Duodenal mucosa (tissue), 2 donors: ENCODE results near the gene NABP1.

Source experiments
- H3K27ac ChIP-seq: one replicate; pipeline ENCODE4 v1.7.0; 2013; ENCODE audit warnings: low read depth, low read length
- H3K27me3 ChIP-seq, 2 donors: one replicate each; pipeline ENCODE4 v1.7.0; 2013; ENCODE audit warnings: low read length in 2 of 2, control low read depth in 1 of 2; ENCODE audit not compliant: insufficient read depth in 2 of 2, control insufficient read depth in 1 of 2
- H3K36me3 ChIP-seq, 2 donors: one replicate each; pipeline ENCODE4 v1.7.0; 2013; ENCODE audit warnings: low read length in 2 of 2, control low read depth in 1 of 2; ENCODE audit not compliant: insufficient read depth in 2 of 2, control insufficient read depth in 1 of 2
- H3K4me1 ChIP-seq, 2 donors: one replicate each; pipeline ENCODE4 v1.7.0; 2013; ENCODE audit warnings: low read length in 2 of 2, control low read depth in 1 of 2; ENCODE audit not compliant: insufficient read depth in 2 of 2, control insufficient read depth in 1 of 2
- H3K4me3 ChIP-seq, 2 donors: one replicate each; pipeline ENCODE4 v1.7.0; 2013; ENCODE audit warnings: low read length in 2 of 2, low read depth in 1 of 2
- H3K9ac ChIP-seq, 2 donors: one replicate each; pipeline ENCODE4 v1.7.0; 2013; ENCODE audit warnings: low read length in 2 of 2, low read depth in 1 of 2
- H3K9me3 ChIP-seq, 2 donors: one replicate each; pipeline ENCODE4 v1.7.0; 2013; ENCODE audit warnings: low read length in 2 of 2, control low read depth in 1 of 2; ENCODE audit not compliant: control insufficient read depth in 1 of 2

The NABP1 gene

GRCh38 chr2:191691016-191691735 is 13.2 kb downstream of the NABP1 start:
- Histone ChIP-seq H3K27me3 (no peaks in the 10 kb centered on the region), H3K9ac (no peak overlapping the region), H3K36me3 (peaks cover 0 to 4% of the 10 kb centered on the region in 2 donors), H3K9me3 (no peaks in the 10 kb centered on the region), H3K27ac (no peak overlapping the region), H3K4me1 (peaks cover 12 to 23% of the 10 kb centered on the region in 2 donors), H3K4me3 (no peak overlapping the region)

- H3K9ac ChIP-seq, result no peak overlapping the region
- no peaks in the 10 kb centered on the region for H3K9me3 ChIP-seq
- peaks cover 12 to 23% of the 10 kb centered on the region in 2 donors for H3K4me1 ChIP-seq
- H3K27me3 ChIP-seq, result no peaks in the 10 kb centered on the region
- H3K36me3 ChIP-seq, result no peaks in the 10 kb centered on the region
- H3K4me3 ChIP-seq, result no peak overlapping the region
- H3K27ac ChIP-seq, result no peak overlapping the region
These were observed 14.0 kb downstream of the NABP1 start for GRCh38 chr2:191691898-191692297.

GRCh38 chr2:191692502-191693115 is 14.7 kb downstream of the NABP1 start:
- Histone ChIP-seq H3K27me3 (no peaks in the 10 kb centered on the region), H3K4me1 (peaks cover 12 to 23% of the 10 kb centered on the region in 2 donors), H3K9me3 (no peaks in the 10 kb centered on the region), H3K9ac (no peak overlapping the region), H3K4me3 (no peak overlapping the region), H3K27ac (no peak overlapping the region), H3K36me3 (no peaks in the 10 kb centered on the region)

- Histone ChIP-seq H3K27ac (no peak overlapping the region), H3K9me3 (no peaks in the 10 kb centered on the region), H3K4me3 (no peak overlapping the region), H3K36me3 (no peaks in the 10 kb centered on the region), H3K4me1 (peaks cover 12 to 23% of the 10 kb centered on the region in 2 donors), H3K27me3 (no peaks in the 10 kb centered on the region), H3K9ac (no peak overlapping the region)
These were observed 15.2 kb downstream of the NABP1 start for GRCh38 chr2:191693166-191693565.

- no peaks in the 10 kb centered on the region for H3K9me3 ChIP-seq
- H3K4me1 ChIP-seq, result peaks cover 12 to 18% of the 10 kb centered on the region in 2 donors
- H3K36me3 ChIP-seq, result no peaks in the 10 kb centered on the region
These were observed 15.8 kb downstream of the NABP1 start for GRCh38 chr2:191693778-191694177.

GRCh38 chr2:191696001-191696400 is 18.1 kb downstream of the NABP1 start:
- no peak overlapping the region for H3K4me3 ChIP-seq
- no peaks in the 10 kb centered on the region for H3K4me1 ChIP-seq
- no peak overlapping the region for H3K27ac ChIP-seq
- H3K9me3 ChIP-seq, result no peaks in the 10 kb centered on the region
- H3K9ac ChIP-seq, result no peak overlapping the region
- no peaks in the 10 kb centered on the region for H3K27me3 ChIP-seq
- no peaks in the 10 kb centered on the region for H3K36me3 ChIP-seq

More at GRCh38 chr2:191693778-191694177, 15.8 kb downstream of the NABP1 start:
- H3K27me3 ChIP-seq, result no peaks in the 10 kb centered on the region
- no peak overlapping the region for H3K27ac ChIP-seq
- no peak overlapping the region for H3K4me3 ChIP-seq
- no peak overlapping the region for H3K9ac ChIP-seq

GRCh38 chr2:191696966-191697365 is 19.0 kb downstream of the NABP1 start:
- no peaks in the 10 kb centered on the region for H3K36me3 ChIP-seq
- no peaks in the 10 kb centered on the region for H3K9me3 ChIP-seq
- no peaks in the 10 kb centered on the region for H3K4me1 ChIP-seq
- H3K27me3 ChIP-seq, result no peaks in the 10 kb centered on the region
- H3K4me3 ChIP-seq, result no peak overlapping the region
- no peak overlapping the region for H3K27ac ChIP-seq
- no peak overlapping the region for H3K9ac ChIP-seq

GRCh38 chr2:191697870-191698269 is 19.9 kb downstream of the NABP1 start:
- Histone ChIP-seq H3K9ac (no peak overlapping the region), H3K36me3 (no peaks in the 10 kb centered on the region), H3K9me3 (no peaks in the 10 kb centered on the region), H3K4me3 (no peak overlapping the region), H3K4me1 (no peaks in the 10 kb centered on the region), H3K27me3 (no peaks in the 10 kb centered on the region), H3K27ac (no peak overlapping the region)

GRCh38 chr2:191699341-191699945 is 21.5 kb downstream of the NABP1 start:
- Histone ChIP-seq H3K36me3 (no peaks in the 10 kb centered on the region), H3K9ac (no peak overlapping the region), H3K4me3 (no peak overlapping the region)

GRCh38 chr2:191701029-191701428 is 23.1 kb downstream of the NABP1 start:
- Histone ChIP-seq H3K27ac (no peak overlapping the region), H3K4me3 (no peak overlapping the region), H3K9me3 (no peaks in the 10 kb centered on the region), H3K27me3 (no peaks in the 10 kb centered on the region), H3K36me3 (no peaks in the 10 kb centered on the region), H3K4me1 (no peaks in the 10 kb centered on the region), H3K9ac (no peak overlapping the region)

More at GRCh38 chr2:191699341-191699945, 21.5 kb downstream of the NABP1 start:
- Histone ChIP-seq H3K9me3 (no peaks in the 10 kb centered on the region), H3K27ac (no peak overlapping the region), H3K4me1 (no peaks in the 10 kb centered on the region), H3K27me3 (no peaks in the 10 kb centered on the region)
